ENCODE results near the gene TMPRSS15.

GRCh38 chr21:18220498-18220897 is 183.1 kb downstream of the TMPRSS15 start:
- TF ChIP-seq FOXP1 (CRISPR knock-in tag; IDR thresholded peaks at IDR 0.05; ENCODE audit: borderline replicate concordance): no peak
- TF ChIP-seq CTCF (IDR thresholded peaks at IDR 0.05): no peak
- no peak for TF ChIP-seq ZMAT4 (CRISPR knock-in tag; IDR thresholded peaks at IDR 0.05)
- no peak for TF ChIP-seq ATF3 (CRISPR knock-in tag; conservative IDR thresholded peaks at IDR 0.05)
- TF ChIP-seq ZBTB43 (CRISPR knock-in tag; IDR thresholded peaks at IDR 0.05): no peak
- TF ChIP-seq CREM (CRISPR knock-in tag; IDR thresholded peaks at IDR 0.05): no peak
- TF ChIP-seq KAT7 (CRISPR knock-in tag; IDR thresholded peaks at IDR 0.05; ENCODE audit: borderline replicate concordance): no peak
- TF ChIP-seq MAX (CRISPR knock-in tag; IDR thresholded peaks at IDR 0.05): no peak

All from WTC11 (cell line).